Adrenal gland (tissue), 5 donors: ENCODE measurements around the gene TGOLN2.

Source experiments
- CTCF ChIP-seq, 6 experiments: fragments of 450-650 bp in 4 of 6; fragments of 200-600 bp in 2 of 6; sonication (generic) in 1 of 6; IDR thresholded peaks; 1 replicate in 5 of 6; 2 replicates in 1 of 6; pipeline versions ENCODE4 v1.5.1 to v1.8.0; 2016 to 2021; ENCODE audit warnings: antibody characterized with exemption in 6 of 6, mild to moderate bottlenecking in 2 of 6, moderate library complexity in 1 of 6
- POLR2A ChIP-seq, 2 donors: fragments of 450-650 bp; IDR thresholded peaks; one replicate each; pipeline ENCODE4 v1.6.1; 2017; ENCODE audit warnings: antibody characterized with exemption in 2 of 2, mild to moderate bottlenecking in 2 of 2, moderate library complexity in 1 of 2
- donor health status: DM: no; HTN: no; CAD: no.

GRCh38 chr2:85314884-85315242 is 12.9 kb downstream of the TGOLN2 start:
- TF ChIP-seq CTCF (IDR thresholded peaks at IDR 0.05) (no peak), POLR2A (IDR thresholded peaks at IDR 0.05) (no peak)
